ENCODE measurements around the gene RAB15. TPM values are rescaled to one million over a fixed set of nuclear protein-coding genes. Genes with fewer than 3 reads are reported as not detected.
"Not testable (repeated sequence)": the region's sequence is repeated elsewhere in the genome, so short reads cannot be mapped to it uniquely, and the experiment has no call there.

RAB15 gene
- total RNA-seq, 1 donor from 2014 or later, result 8.3 TPM

- intact Hi-C loops (cut with DNase I), result no loop called here
- peak within 1 kb of the TSS; percentile 95 to 98 for H3K4me3 ChIP-seq
- peak; percentile 94 to 98 for TF ChIP-seq POLR2AphosphoS5 (IDR thresholded peaks at IDR 0.05; ENCODE audit: insufficient read depth in 1 of 2, low read depth in 1 of 2)
- no peak for TF ChIP-seq CTCF (IDR thresholded peaks at IDR 0.05)
- TF ChIP-seq POLR2A (IDR thresholded peaks at IDR 0.05), result peak in 1 of 2 donors; percentile 81
These were observed 57.7 kb downstream of the RAB15 start, which contains the start of gene CHURC1 for GRCh38 chr14:64914237-64915028. Gene CHURC1, plus strand, starts transcription at chr14:64914455. Its CDS starts 41 bp downstream, at chr14:64914496.

GRCh38 chr14:64913477-64913876 lies 58.7 kb downstream of the RAB15 start:
- DNase-seq (ENCODE audit: extremely low spot score in 2 of 2); intact Hi-C loops (cut with DNase I); H3K9me3 ChIP-seq; H3K36me3 ChIP-seq; H3K27me3 ChIP-seq: not testable (repeated sequence)
- Histone ChIP-seq H3K27ac (peak overlapping the region; percentile 62), H3K4me1 (peaks cover 32% of the 10 kb centered on the region), H3K4me3 (peak overlapping the region in 1 of 2 donors; percentile 98)

More at GRCh38 chr14:64914237-64915028, 57.7 kb downstream of the RAB15 start, which contains the start of gene CHURC1:
- Histone ChIP-seq H3K27me3 (no peaks in the 10 kb centered on the region), H3K27ac (peak within 1 kb of the TSS; percentile 92), H3K9me3 (no peaks in the 10 kb centered on the region), H3K4me1 (peaks cover 35% of the 10 kb centered on the region), H3K36me3 (no peaks in the 10 kb centered on the region)
- DNase-seq (ENCODE audit: extremely low spot score in 2 of 2), result peak; percentile 98 to 99

GRCh38 chr14:64912261-64912660 lies 59.9 kb downstream of the RAB15 start:
- no peak for DNase-seq (ENCODE audit: extremely low spot score in 2 of 2)
- no peak for TF ChIP-seq CTCF (IDR thresholded peaks at IDR 0.05)
- no peak for TF ChIP-seq POLR2A (IDR thresholded peaks at IDR 0.05)
- no peak for TF ChIP-seq POLR2AphosphoS5 (IDR thresholded peaks at IDR 0.05; ENCODE audit: insufficient read depth in 1 of 2, low read depth in 1 of 2)
- H3K27me3 ChIP-seq, result no peaks in the 10 kb centered on the region
- H3K9me3 ChIP-seq, result no peaks in the 10 kb centered on the region
- intact Hi-C loops (cut with DNase I), result no loop called here
- H3K4me3 ChIP-seq, result no peak overlapping the region
- H3K36me3 ChIP-seq, result no peaks in the 10 kb centered on the region
- H3K27ac ChIP-seq, result no peak overlapping the region
- H3K4me1 ChIP-seq, result peaks cover 29% of the 10 kb centered on the region

- Histone ChIP-seq H3K27me3 (no peaks in the 10 kb centered on the region), H3K4me3 (no peak overlapping the region), H3K4me1 (peaks cover 16% of the 10 kb centered on the region), H3K27ac (no peak overlapping the region), H3K9me3 (no peaks in the 10 kb centered on the region), H3K36me3 (no peaks in the 10 kb centered on the region)
- intact Hi-C loops (cut with DNase I), result no loop called here
- no peak for DNase-seq (ENCODE audit: extremely low spot score in 2 of 2)
- TF ChIP-seq POLR2A (IDR thresholded peaks at IDR 0.05) (no peak), POLR2AphosphoS5 (IDR thresholded peaks at IDR 0.05; ENCODE audit: insufficient read depth in 1 of 2, low read depth in 1 of 2) (no peak), CTCF (IDR thresholded peaks at IDR 0.05) (peak in 1 of 3 experiments; percentile 19)
These were observed 61.2 kb downstream of the RAB15 start for GRCh38 chr14:64910847-64911495.

GRCh38 chr14:64906022-64906421 lies 66.1 kb downstream of the RAB15 start:
- intact Hi-C loops (cut with DNase I), result no loop called here

More at GRCh38 chr14:64906022-64906421, 66.1 kb downstream of the RAB15 start:
- no peak for TF ChIP-seq POLR2A (IDR thresholded peaks at IDR 0.05)
- no peak for TF ChIP-seq CTCF (IDR thresholded peaks at IDR 0.05)
- TF ChIP-seq POLR2AphosphoS5 (IDR thresholded peaks at IDR 0.05; ENCODE audit: insufficient read depth in 1 of 2, low read depth in 1 of 2), result no peak
- Histone ChIP-seq H3K9me3 (no peaks in the 10 kb centered on the region), H3K4me3 (no peak overlapping the region), H3K27me3 (no peaks in the 10 kb centered on the region), H3K4me1 (peaks cover 4% of the 10 kb centered on the region), H3K27ac (no peak overlapping the region), H3K36me3 (no peaks in the 10 kb centered on the region)
- no peak for DNase-seq (ENCODE audit: extremely low spot score in 2 of 2)
